GM18517 (cell line): ENCODE measurements around the gene DNAH7.
A peak's percentile ranks its signal among the peaks of the same experiment; 100 is the strongest.
"Not testable (repeated sequence)": the region's sequence is repeated elsewhere in the genome, so short reads cannot be mapped to it uniquely, and the experiment has no call there.

Experiments used
- ATAC-seq: cut with Tn5 transposase; IDR thresholded peaks from one replicate; pipeline ENCODE4 v1.9.1; 2021; ENCODE audit warnings: mild to moderate bottlenecking, moderate library complexity; ENCODE audit not compliant: unreplicated experiment

The DNAH7 gene

GRCh38 chr2:195984923-195985726 is 83.5 kb downstream of the DNAH7 start:
- no peak for ATAC-seq

- ATAC-seq: no peak
These were observed 101.3 kb downstream of the DNAH7 start for GRCh38 chr2:195967336-195967735.

- ATAC-seq: peak; percentile 89
These were observed 106.8 kb downstream of the DNAH7 start for GRCh38 chr2:195961873-195962272.

GRCh38 chr2:195959341-195959740 is 109.3 kb downstream of the DNAH7 start:
- ATAC-seq: no peak

- no peak for ATAC-seq
These were observed 111.9 kb downstream of the DNAH7 start for GRCh38 chr2:195956725-195957124.

- ATAC-seq: no peak
These were observed 123.6 kb downstream of the DNAH7 start for GRCh38 chr2:195945056-195945455.

GRCh38 chr2:195937176-195937575 is 131.5 kb downstream of the DNAH7 start:
- ATAC-seq: no peak

- ATAC-seq: no peak
These were observed 134.2 kb downstream of the DNAH7 start for GRCh38 chr2:195934484-195934883.

- ATAC-seq: no peak
These were observed 139.1 kb downstream of the DNAH7 start for GRCh38 chr2:195929531-195929930.

- ATAC-seq: no peak
These were observed 143.5 kb downstream of the DNAH7 start for GRCh38 chr2:195925120-195925519.

GRCh38 chr2:195923889-195924288 is 144.7 kb downstream of the DNAH7 start:
- ATAC-seq: no peak

- not testable (repeated sequence) for ATAC-seq
These were observed 151.5 kb downstream of the DNAH7 start for GRCh38 chr2:195917021-195917600.

- ATAC-seq: no peak
These were observed 156.6 kb downstream of the DNAH7 start for GRCh38 chr2:195912079-195912478.

GRCh38 chr2:195910570-195910969 is 158.1 kb downstream of the DNAH7 start:
- no peak for ATAC-seq

GRCh38 chr2:195909926-195910325 is 158.7 kb downstream of the DNAH7 start:
- ATAC-seq: no peak

GRCh38 chr2:195907474-195907873 is 161.2 kb downstream of the DNAH7 start:
- no peak for ATAC-seq

GRCh38 chr2:195903956-195904355 is 164.7 kb downstream of the DNAH7 start:
- no peak for ATAC-seq

- no peak for ATAC-seq
These were observed 165.8 kb downstream of the DNAH7 start for GRCh38 chr2:195902857-195903256.

- ATAC-seq: no peak
These were observed 169.4 kb downstream of the DNAH7 start for GRCh38 chr2:195899226-195899625.

- ATAC-seq: no peak
These were observed 170.0 kb downstream of the DNAH7 start for GRCh38 chr2:195898505-195899191.

GRCh38 chr2:195891081-195891480 is 177.6 kb downstream of the DNAH7 start:
- no peak for ATAC-seq

- ATAC-seq: no peak
These were observed 189.5 kb downstream of the DNAH7 start for GRCh38 chr2:195879153-195879552.
